SK-N-SH (cell line): ENCODE measurements around the gene BPNT1. TPM values are rescaled to one million over a fixed set of nuclear protein-coding genes. Genes with fewer than 3 reads are reported as not detected.
"Not testable (repeated sequence)": the region's sequence is repeated elsewhere in the genome, so short reads cannot be mapped to it uniquely, and the experiment has no call there.

Source experiments
- CTCF ChIA-PET: fragments of 300-600, 350-600 bp; formaldehyde crosslinking; extraction: SDS; loops from one replicate; lab custom pipeline; 2021; lab: Yijun Ruan, JAX
- POLR2A ChIA-PET: fragments of 350-600 bp; sonication (Branson Sonifier 250); formaldehyde crosslinking; extraction: SDS; loops from one replicate; lab custom pipeline; 2020; ENCODE audit warnings: antibody characterized with exemption, inconsistent platforms; lab: Yijun Ruan, JAX
- DNase-seq: peaks from one replicate; pipeline ENCODE4 v3.0.0; 2012
- H2AFZ ChIP-seq: fragments of 200-600 bp; sonication (generic); 2 replicates; pipeline ENCODE4 v1.8.1; 2016; ENCODE audit warnings: antibody characterized with exemption, mild to moderate bottlenecking, low read depth
- H3F3A ChIP-seq: fragments of 200-600 bp; sonication (generic); replicated peaks from 2 replicates; pipeline ENCODE3; 2016; ENCODE audit warnings: antibody characterized with exemption, mild to moderate bottlenecking; ENCODE audit not compliant: insufficient read depth
- H3K27ac ChIP-seq, 2 experiments: fragments of 200-500 bp in 1 of 2; fragments of 200-600 bp in 1 of 2; sonication (Bioruptor generic) in 1 of 2; sonication (generic), shearing (Covaris generic) in 1 of 2; 2 replicates each; pipeline versions ENCODE4 v1.5.1 to v1.6.1; 2014 to 2016; ENCODE audit warnings: low read depth in 2 of 2, inconsistent platforms in 1 of 2, low read length in 1 of 2, mild to moderate bottlenecking in 1 of 2, mixed read lengths in 1 of 2
- H3K27me3 ChIP-seq: fragments of 200-600 bp; sonication (generic), shearing (Covaris generic); 2 replicates; pipeline ENCODE4 v1.6.1; 2016; ENCODE audit warnings: mixed run types; ENCODE audit not compliant: insufficient read depth
- H3K36me3 ChIP-seq, 2 experiments: fragments of 200-500 bp in 1 of 2; fragments of 200-600 bp in 1 of 2; sonication (Bioruptor generic) in 1 of 2; sonication (generic) in 1 of 2; replicated peaks in 1 of 2; 2 replicates each; pipeline versions ENCODE3 to v1.5.1; 2014 to 2016; ENCODE audit warnings: low read length in 1 of 2, mild to moderate bottlenecking in 1 of 2; ENCODE audit not compliant: insufficient read depth in 2 of 2, control insufficient read depth in 1 of 2
- H3K4me1 ChIP-seq, 2 experiments: fragments of 200-500 bp in 1 of 2; fragments of 200-600 bp in 1 of 2; sonication (Bioruptor generic) in 1 of 2; sonication (generic), shearing (Covaris generic) in 1 of 2; 2 replicates each; pipeline versions ENCODE4 v1.5.1 to v1.6.1; 2014 to 2016; ENCODE audit warnings: low read depth in 1 of 2, low read length in 1 of 2, mixed run types in 1 of 2; ENCODE audit not compliant: insufficient read depth in 2 of 2, control insufficient read depth in 1 of 2
- H3K4me2 ChIP-seq: fragments of 200-600 bp; sonication (generic), shearing (Covaris generic); 2 replicates; pipeline ENCODE4 v1.6.1; 2017; ENCODE audit warnings: mixed run types
- H3K4me3 ChIP-seq, 2 experiments: fragments of 200-500 bp in 1 of 2; fragments of 200-600 bp in 1 of 2; sonication (Bioruptor generic) in 1 of 2; sonication (generic), shearing (Covaris generic) in 1 of 2; 2 replicates each; pipeline versions ENCODE4 v1.5.1 to v1.8.1; 2014 to 2016; ENCODE audit warnings: low read depth in 2 of 2, inconsistent platforms in 1 of 2, low read length in 1 of 2, mild to moderate bottlenecking in 1 of 2, mixed read lengths in 1 of 2, moderate library complexity in 1 of 2
- H3K79me2 ChIP-seq: fragments of 200-600 bp; sonication (generic); 2 replicates; pipeline ENCODE4 v1.8.1; 2017; ENCODE audit warnings: mild to moderate bottlenecking; ENCODE audit not compliant: insufficient read depth
- H3K9ac ChIP-seq: fragments of 200-600 bp; sonication (generic); 2 replicates; pipeline ENCODE4 v1.6.1; 2017; ENCODE audit warnings: mixed run types
- H3K9me2 ChIP-seq: fragments of 200-600 bp; sonication (generic); 2 replicates; pipeline ENCODE4 v1.6.1; 2017; ENCODE audit warnings: mixed run types
- H3K9me3 ChIP-seq: fragments of 200-600 bp; sonication (generic); 2 replicates; pipeline ENCODE4 v1.6.1; 2017; ENCODE audit warnings: mixed run types, mild to moderate bottlenecking, moderate library complexity
- H4K20me1 ChIP-seq: fragments of 200-600 bp; sonication (generic); 2 replicates; pipeline ENCODE4 v1.6.1; 2017; ENCODE audit warnings: mild to moderate bottlenecking, mixed run types; ENCODE audit not compliant: insufficient read depth
- ELF1 ChIP-seq: IDR thresholded peaks from 2 replicates; pipeline ENCODE4 v1.4.0; 2012
- EZH2phosphoT487 ChIP-seq: fragments of 200-600 bp; sonication (generic); IDR thresholded peaks from 2 replicates; pipeline ENCODE4 v1.6.1; 2017; ENCODE audit warnings: low read depth, mixed run types, mild to moderate bottlenecking, antibody characterized with exemption, moderate library complexity, borderline replicate concordance
- FOXJ3 ChIP-seq: sonication (generic); formaldehyde crosslinking; IDR thresholded peaks from 2 replicates; pipeline ENCODE4 v1.5.1; 2020; ENCODE audit warnings: mild to moderate bottlenecking, missing genetic modification reagents
- JUND ChIP-seq: IDR thresholded peaks from 2 replicates; pipeline ENCODE4 v1.4.0; 2012
- MEF2A ChIP-seq: IDR thresholded peaks from 2 replicates; pipeline ENCODE4 v1.4.0; 2012; ENCODE audit warnings: low read depth, borderline replicate concordance
- NRF1 ChIP-seq: IDR thresholded peaks from 2 replicates; pipeline ENCODE4 v1.6.1; 2012; ENCODE audit warnings: low read depth, mild to moderate bottlenecking, low read length
- RAD21 ChIP-seq: IDR thresholded peaks from 2 replicates; pipeline ENCODE4 v1.6.1; 2012; ENCODE audit warnings: mild to moderate bottlenecking, low read length
- RCOR1 ChIP-seq: fragments of 150-350 bp; IDR thresholded peaks from 2 replicates; pipeline ENCODE4 v1.6.1; 2017; ENCODE audit warnings: antibody characterized with exemption, low read length
- TCF12 ChIP-seq: IDR thresholded peaks from 2 replicates; pipeline ENCODE4 v1.4.0; 2012
- WGBS: methylation state at CpG from one replicate; pipeline ENCODE4 v1.1.6; 2017; ENCODE audit warnings: low lambda C conversion rate; 5-methylcytosine and 5-hydroxymethylcytosine counted together
- polyA plus RNA-seq, 3 experiments: library from polyadenylated mRNA; depleted of rRNA; stranded (reverse); fragments of >200 nt; gene quantifications; 2 replicates each; pipeline ENCODE4 v1.2.3, GENCODE V29; 2012
- TF ChIP-seq, protein P1 (sequence below): fragments of 200-600 bp; sonication (generic); IDR thresholded peaks from 2 replicates; pipeline ENCODE4 v1.6.1; 2017; ENCODE audit warnings: antibody characterized with exemption, mild to moderate bottlenecking, moderate library complexity

Gene BPNT1
- polyA plus RNA-seq, 1 of the 3 experiments (the other 2 are of a cell fraction), result 44.6 TPM

DNA sequence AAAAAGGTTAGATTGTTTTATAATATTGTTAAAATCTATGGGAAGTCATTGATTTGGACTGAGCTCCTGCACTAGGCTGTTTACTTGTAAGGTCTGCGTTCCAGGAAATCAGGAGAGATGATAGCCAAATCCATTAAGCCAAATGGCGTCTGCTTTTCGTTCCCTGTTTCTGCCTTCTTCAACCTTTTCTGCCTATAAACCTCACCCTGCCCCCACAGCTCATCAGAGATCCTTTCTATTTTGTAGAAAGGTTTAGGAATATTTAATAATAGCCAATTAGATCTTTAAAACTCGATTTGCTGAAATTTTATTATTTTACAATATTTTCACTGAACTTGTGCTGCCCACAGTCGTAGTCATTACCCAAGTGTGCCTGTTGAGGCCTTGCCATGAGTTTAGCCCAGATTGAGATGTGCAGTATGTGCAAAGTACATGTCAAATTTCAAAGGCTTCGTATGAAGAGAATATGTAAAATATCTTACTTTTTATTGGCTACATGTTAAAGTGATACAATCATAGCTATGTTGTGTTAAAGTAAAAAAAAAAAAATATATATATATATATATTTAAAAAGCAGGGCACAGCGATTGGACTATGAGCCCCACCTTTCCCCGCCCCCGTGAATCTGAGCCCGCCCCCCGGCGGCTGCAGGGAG is 3.9 kb upstream of the BPNT1 start:
- no peaks in the 10 kb centered on the region for H3K27me3 ChIP-seq
- WGBS, result 30% methylated on average over 12 of the region's 12 CpGs
- peak overlapping the region in 1 of 2 experiments; percentile 40; a peak in 2 of 4 replicates for H3K27ac ChIP-seq
- no peaks in the 10 kb centered on the region for H3K9me2 ChIP-seq
- ChIA-PET POLR2A (no interaction called here), CTCF (interaction anchor here (1.3 to 1.7 kb wide), 2 partner anchors 9 to 102 kb away, joined by 3 to 4 read pairs; no protein-coding TSS in a partner anchor)
- no peak overlapping the region for H3K9ac ChIP-seq
- no peak overlapping the region for H3K4me2 ChIP-seq
- peaks cover 4% of the 10 kb centered on the region for H3F3A ChIP-seq
- no peaks in the 10 kb centered on the region for H4K20me1 ChIP-seq
- TF ChIP-seq FOXJ3 (CRISPR knock-in tag) (no peak), EZH2phosphoT487 (no peak), JUND (no peak), RCOR1 (no peak), ELF1 (no peak), TCF12 (no peak), MEF2A (no peak), NRF1 (no peak)
- H3K36me3 ChIP-seq, result peaks cover 18 to 19% of the 10 kb centered on the region in 2 experiments
- peaks cover 9 to 10% of the 10 kb centered on the region in 2 experiments for H3K4me1 ChIP-seq
- H3K79me2 ChIP-seq, result peaks cover 55% of the 10 kb centered on the region
- H3K9me3 ChIP-seq, result no peaks in the 10 kb centered on the region
- peak overlapping the region; percentile 67; the same call in 1 of the 2 replicates for H2AFZ ChIP-seq
- H3K4me3 ChIP-seq, result no peak overlapping the region; a peak in 1 of 4 replicates
- DNase-seq, result no peak

DNA sequence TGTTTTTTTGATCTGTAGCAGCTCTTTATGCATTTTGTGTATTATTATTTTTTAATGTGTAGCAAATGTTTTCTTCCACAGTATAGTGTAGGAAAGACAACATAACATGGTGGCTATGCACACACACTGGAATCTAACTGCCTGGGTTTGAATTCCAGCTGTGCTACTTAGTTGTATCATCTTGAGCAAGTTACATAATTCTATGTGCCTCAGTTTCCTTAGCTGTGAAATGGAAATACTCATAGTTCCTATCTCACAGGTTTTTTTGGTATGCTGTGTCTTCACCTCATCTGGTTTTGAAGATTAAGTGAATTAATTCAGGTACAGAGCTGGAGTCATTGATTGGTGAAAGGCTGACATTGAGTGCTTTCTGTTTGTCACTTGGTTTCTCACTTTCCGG is 3.1 kb upstream of the BPNT1 start:
- Histone ChIP-seq H3K4me1 (peaks cover 9 to 10% of the 10 kb centered on the region in 2 experiments), H3K27me3 (no peaks in the 10 kb centered on the region), H3K36me3 (peaks cover 12 to 14% of the 10 kb centered on the region in 2 experiments), H3K79me2 (peaks cover 54% of the 10 kb centered on the region), H3F3A (peaks cover 4% of the 10 kb centered on the region), H2AFZ (no peak overlapping the region), H3K4me2 (no peak overlapping the region), H4K20me1 (no peaks in the 10 kb centered on the region), H3K27ac (no peak overlapping the region), H3K9me2 (no peaks in the 10 kb centered on the region), H3K4me3 (no peak overlapping the region), H3K9ac (no peak overlapping the region), H3K9me3 (no peaks in the 10 kb centered on the region)
- no peak for TF ChIP-seq RAD21
- ChIA-PET POLR2A (no interaction called here), CTCF (interaction anchor here (1.7 kb wide), 1 partner anchor 8 kb away, joined by 4 read pairs; no protein-coding TSS in a partner anchor)
- DNase-seq, result no peak
- WGBS, result 100% methylated on average over 1 of the region's 1 CpG

DNA sequence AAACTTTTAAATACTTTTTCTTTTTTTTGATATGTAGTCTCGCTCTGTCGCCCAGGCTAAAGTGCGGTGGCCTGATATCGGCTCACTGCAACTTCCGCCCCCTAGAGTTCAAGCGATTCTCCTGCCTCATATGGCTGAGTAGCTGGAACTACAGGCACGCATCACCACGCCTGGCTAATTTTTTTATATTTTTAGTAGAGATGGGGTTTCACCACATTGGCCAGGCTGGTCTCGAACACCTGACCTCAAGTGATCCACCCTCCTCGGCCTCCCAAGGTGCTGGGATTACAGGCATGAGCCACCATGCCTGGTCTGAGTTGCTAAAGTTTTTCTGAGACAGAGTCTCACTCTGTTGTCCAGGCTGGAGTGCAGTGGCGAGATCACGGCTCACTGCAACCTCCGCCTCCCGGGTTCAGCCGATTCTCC is 3.3 kb downstream of the BPNT1 start:
- H3K9me2 ChIP-seq, H3K9ac ChIP-seq, H3K4me1 ChIP-seq, H2AFZ ChIP-seq, H3K9me3 ChIP-seq, H3K4me2 ChIP-seq, H3K36me3 ChIP-seq, H3F3A ChIP-seq, CTCF ChIA-PET, H4K20me1 ChIP-seq, POLR2A ChIA-PET, DNase-seq, H3K4me3 ChIP-seq, H3K27ac ChIP-seq, H3K27me3 ChIP-seq: not testable (repeated sequence)
- TF ChIP-seq, protein P1, sequence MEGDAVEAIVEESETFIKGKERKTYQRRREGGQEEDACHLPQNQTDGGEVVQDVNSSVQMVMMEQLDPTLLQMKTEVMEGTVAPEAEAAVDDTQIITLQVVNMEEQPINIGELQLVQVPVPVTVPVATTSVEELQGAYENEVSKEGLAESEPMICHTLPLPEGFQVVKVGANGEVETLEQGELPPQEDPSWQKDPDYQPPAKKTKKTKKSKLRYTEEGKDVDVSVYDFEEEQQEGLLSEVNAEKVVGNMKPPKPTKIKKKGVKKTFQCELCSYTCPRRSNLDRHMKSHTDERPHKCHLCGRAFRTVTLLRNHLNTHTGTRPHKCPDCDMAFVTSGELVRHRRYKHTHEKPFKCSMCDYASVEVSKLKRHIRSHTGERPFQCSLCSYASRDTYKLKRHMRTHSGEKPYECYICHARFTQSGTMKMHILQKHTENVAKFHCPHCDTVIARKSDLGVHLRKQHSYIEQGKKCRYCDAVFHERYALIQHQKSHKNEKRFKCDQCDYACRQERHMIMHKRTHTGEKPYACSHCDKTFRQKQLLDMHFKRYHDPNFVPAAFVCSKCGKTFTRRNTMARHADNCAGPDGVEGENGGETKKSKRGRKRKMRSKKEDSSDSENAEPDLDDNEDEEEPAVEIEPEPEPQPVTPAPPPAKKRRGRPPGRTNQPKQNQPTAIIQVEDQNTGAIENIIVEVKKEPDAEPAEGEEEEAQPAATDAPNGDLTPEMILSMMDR, result peak; percentile 27; the same call in 1 of the 2 replicates
- peaks cover 59% of the 10 kb centered on the region for H3K79me2 ChIP-seq
- WGBS, result 96% methylated on average over 11 of the region's 15 CpGs
